ENCODE measurements around the gene FBXO7.

GRCh38 chr22:32511776-32512175 is 37.2 kb downstream of the FBXO7 start:
- TF ChIP-seq FOXP2 (optimal IDR thresholded peaks at IDR 0.05; ENCODE audit: control extremely low read depth, extremely low read length, insufficient read depth) (no peak), EZH2 (IDR thresholded peaks at IDR 0.05) (no peak), POLR2AphosphoS5 (IDR thresholded peaks at IDR 0.05; ENCODE audit: borderline replicate concordance, low read depth, low read length) (no peak)

All from SK-N-MC (cell line).